GM12875 (cell line): ENCODE results near the gene MRTFB.

Experiments
- H3K4me3 ChIP-seq: one replicate; pipeline ENCODE4 v1.5.1; 2011; ENCODE audit warnings: low read depth, low read length, control low read depth
- TF ChIP-seq, protein P1 (sequence below): IDR thresholded peaks from 2 replicates; pipeline ENCODE4 v1.5.1; 2011; ENCODE audit warnings: low read depth, mild to moderate bottlenecking, control low read depth, inconsistent platforms, low read length, moderate library complexity, borderline replicate concordance; ENCODE audit not compliant: insufficient read depth

MRTFB gene

DNA sequence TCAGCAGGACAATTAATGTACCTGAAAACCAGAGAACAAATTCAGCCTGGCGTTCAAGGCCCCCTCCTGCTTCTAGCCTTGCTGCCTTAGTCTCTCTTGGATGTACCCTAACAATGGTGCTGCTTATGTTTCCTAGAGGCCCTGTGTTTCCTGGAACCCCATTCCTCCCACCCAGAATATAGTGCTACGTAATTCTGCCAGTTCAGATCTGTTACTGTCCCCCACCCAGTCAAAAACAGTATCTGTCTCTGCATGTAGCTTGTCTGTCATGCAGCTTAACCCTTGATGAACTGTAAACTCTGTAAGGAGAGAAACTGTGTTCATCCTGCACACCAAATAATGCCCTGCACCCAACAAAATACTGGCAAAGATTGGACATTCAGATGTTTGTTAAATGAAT lies 6.8 kb downstream of the MRTFB start:
- no peak overlapping the region for H3K4me3 ChIP-seq

DNA sequence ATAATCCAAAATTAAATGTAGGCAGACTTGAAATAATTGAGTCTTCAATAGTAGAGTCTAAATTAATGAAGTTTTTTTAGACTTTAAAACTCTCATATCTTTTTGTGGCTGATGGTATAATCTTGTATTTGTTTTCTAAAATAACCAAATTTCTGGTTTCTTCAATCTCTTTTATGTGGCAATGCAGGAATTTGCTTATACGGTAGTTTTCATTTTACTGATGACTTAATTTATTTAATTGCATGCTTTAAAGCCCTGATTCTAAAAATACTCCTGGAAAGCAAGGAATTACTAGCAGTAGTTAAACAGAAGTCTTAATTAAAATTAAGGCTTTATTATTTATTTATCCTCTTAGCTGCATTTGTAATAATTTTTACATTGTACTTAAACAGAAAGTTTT lies 15.4 kb downstream of the MRTFB start:
- TF ChIP-seq, protein P1, sequence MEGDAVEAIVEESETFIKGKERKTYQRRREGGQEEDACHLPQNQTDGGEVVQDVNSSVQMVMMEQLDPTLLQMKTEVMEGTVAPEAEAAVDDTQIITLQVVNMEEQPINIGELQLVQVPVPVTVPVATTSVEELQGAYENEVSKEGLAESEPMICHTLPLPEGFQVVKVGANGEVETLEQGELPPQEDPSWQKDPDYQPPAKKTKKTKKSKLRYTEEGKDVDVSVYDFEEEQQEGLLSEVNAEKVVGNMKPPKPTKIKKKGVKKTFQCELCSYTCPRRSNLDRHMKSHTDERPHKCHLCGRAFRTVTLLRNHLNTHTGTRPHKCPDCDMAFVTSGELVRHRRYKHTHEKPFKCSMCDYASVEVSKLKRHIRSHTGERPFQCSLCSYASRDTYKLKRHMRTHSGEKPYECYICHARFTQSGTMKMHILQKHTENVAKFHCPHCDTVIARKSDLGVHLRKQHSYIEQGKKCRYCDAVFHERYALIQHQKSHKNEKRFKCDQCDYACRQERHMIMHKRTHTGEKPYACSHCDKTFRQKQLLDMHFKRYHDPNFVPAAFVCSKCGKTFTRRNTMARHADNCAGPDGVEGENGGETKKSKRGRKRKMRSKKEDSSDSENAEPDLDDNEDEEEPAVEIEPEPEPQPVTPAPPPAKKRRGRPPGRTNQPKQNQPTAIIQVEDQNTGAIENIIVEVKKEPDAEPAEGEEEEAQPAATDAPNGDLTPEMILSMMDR = no peak
- no peak overlapping the region for H3K4me3 ChIP-seq

More for the DNA sequence above, 6.8 kb downstream of the MRTFB start:
- TF ChIP-seq, protein P1 = no peak

DNA sequence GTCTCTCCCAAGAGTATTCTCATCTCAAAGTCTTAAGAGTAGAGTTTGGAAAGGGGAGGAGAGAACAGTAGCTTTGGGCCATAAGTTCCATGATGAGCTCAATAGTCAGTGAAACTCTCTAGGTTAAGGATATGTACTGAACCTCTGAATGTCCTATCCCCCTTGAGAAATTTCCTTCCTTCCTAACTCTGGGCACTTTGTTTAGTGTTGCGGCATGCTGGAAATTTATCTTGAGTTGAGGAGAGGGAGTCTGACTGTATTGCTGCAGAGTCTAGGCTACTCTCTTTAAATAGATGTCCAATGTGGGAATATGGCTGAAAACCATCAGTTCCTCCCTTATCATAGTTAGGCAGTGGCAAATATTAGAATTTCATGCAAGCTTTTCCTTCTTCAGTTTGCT lies 16.1 kb downstream of the MRTFB start:
- TF ChIP-seq, protein P1 = no peak

DNA sequence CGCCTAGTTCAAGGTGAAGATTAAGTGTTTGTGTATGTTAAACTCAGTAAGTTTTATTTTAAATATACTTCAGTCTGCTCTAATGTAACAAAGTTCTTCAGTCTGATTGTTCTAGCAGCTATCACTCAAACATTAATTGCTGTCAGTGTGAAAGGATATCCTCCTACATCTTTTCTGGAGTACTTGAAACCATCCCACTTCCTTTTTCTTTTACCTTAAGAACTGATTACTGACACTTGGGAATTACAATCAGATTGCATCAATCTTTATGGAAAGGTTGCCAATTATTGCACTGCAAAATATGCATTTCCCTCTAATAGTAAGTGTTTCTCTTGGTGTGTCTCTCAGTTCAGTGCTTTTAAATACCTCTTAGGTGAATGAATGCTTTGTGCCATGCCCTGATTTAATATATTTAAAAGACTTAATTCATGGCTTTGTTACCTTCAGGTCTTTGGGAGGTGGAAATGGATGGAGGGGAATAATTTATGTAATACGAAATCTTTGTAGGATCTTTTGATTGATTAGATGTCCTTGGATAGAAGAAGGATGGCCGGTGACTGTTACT lies 16.6 kb downstream of the MRTFB start:
- H3K4me3 ChIP-seq = no peak overlapping the region

More for the DNA sequence above, 16.1 kb downstream of the MRTFB start:
- no peak overlapping the region for H3K4me3 ChIP-seq

DNA sequence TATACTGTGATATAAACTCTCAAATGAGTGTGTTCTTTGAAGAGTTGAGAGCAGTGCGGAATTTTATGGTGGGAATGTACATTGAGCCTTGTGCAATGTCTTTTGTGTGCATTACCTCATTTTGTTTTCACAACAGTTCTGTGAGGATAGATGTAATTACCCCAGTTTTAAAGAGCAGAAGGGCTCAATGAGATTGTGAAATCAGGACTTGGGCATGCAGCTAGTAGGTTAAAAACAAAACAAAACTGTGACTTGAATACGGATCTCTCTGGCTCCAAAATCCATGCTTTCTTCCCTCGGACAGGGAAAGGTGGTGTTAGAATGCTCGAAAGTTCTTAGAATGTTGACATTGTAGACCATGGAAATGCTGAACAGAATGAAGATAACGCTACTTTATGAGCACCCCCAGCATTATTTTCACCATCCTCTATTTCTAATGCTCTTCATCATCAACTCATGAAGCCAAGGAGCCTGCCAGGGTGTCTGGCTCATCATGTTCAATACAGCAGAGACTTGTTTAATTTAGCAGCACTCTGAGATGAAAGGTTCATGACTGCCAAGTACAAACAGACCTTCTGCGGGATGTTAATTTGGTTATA lies 17.1 kb downstream of the MRTFB start:
- TF ChIP-seq, protein P1 = no peak

More for the DNA sequence above, 16.6 kb downstream of the MRTFB start:
- TF ChIP-seq, protein P1 = no peak

DNA sequence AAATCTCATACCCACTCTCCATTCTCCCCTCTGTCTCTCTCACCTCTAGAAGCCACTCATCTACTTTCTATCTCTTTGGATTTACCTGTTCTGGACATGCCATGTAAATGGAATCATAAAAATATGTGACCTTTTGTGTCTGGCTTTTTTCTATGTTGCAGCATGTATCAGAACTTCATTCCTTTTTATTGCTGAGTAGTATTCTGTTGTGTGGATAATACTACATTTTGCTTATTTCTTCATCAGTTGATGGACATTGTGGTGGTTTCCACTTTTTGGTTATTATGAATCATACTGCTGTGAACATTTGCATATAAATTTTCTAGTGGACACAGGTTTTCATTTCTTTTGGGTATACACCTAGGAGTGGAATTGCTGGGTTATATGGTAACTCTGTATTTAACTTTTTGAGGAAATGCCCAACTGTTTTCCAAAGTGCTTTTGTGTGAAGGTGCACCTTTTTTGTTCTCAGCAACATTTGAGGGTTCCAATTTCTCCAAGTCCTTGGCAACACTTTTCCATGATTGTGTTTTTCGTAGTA lies 18.2 kb downstream of the MRTFB start:
- H3K4me3 ChIP-seq = no peak overlapping the region
- TF ChIP-seq, protein P1 = no peak

More for the DNA sequence above, 17.1 kb downstream of the MRTFB start:
- H3K4me3 ChIP-seq = no peak overlapping the region

DNA sequence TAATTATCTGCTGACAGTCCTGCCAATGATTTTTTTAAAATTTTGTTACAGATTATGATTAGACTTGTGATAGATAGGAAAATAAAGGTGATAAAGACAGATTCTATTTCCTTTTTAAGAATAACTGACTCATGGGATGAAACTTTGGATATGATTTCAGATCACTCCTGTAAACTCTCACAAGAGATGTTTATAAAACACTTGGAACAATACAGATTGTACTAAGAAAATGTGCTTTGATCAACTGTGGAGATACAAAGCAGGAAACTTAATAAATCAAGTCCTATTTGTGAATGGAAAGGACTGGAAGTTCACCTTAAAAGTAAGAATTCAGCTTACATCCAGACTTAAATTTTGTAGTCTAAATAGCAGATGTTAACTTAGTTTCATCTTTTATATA lies 21.4 kb downstream of the MRTFB start:
- H3K4me3 ChIP-seq = no peak overlapping the region
- TF ChIP-seq, protein P1 = no peak
